ENCODE measurements around the gene PHACTR3. TPM values are rescaled to one million over a fixed set of nuclear protein-coding genes. Genes with fewer than 3 reads are reported as not detected.

PHACTR3 gene
- total RNA-seq, 1 experiment from 2014 or later, result not detected

- H2AK5ac ChIP-seq (ENCODE audit: insufficient read length, low read length), result no peak overlapping the region
- H2BK12ac ChIP-seq (ENCODE audit: insufficient read length, low read depth, low read length), result no peak overlapping the region
- H3K79me2 ChIP-seq (ENCODE audit: insufficient read depth, low read length), result no peaks in the 10 kb centered on the region
- no peaks in the 10 kb centered on the region for H3K79me1 ChIP-seq (ENCODE audit: insufficient read depth, low read depth, low read length, poor library complexity, severe bottlenecking)
- Mint-ChIP-seq H3K27me3 (ENCODE audit: low read depth) (peaks cover 16% of the 10 kb centered on the region), H3K4me3 (no peak overlapping the region), H3K4me1 (peaks cover 0 to 5% of the 10 kb centered on the region in 2 experiments; a peak in 2 of 4 replicates), H3K27ac (no peak overlapping the region), H3K9me3 (peaks cover 0 to 29% of the 10 kb centered on the region in 2 experiments; a peak in 2 of 5 replicates), H3K36me3 (ENCODE audit: insufficient read depth in 1 of 3, low read depth in 3 of 3) (no peaks in the 10 kb centered on the region)
- DNase-seq, result no peak
- H3K9ac ChIP-seq (ENCODE audit: extremely low read depth, insufficient read length, low read length), result no peak overlapping the region
- H3K4me1 ChIP-seq (ENCODE audit: insufficient read depth, low read length), result no peaks in the 10 kb centered on the region
- no peak overlapping the region for H3T11ph ChIP-seq (ENCODE audit: low read length)
- H4K91ac ChIP-seq (ENCODE audit: insufficient read length, low read depth, low read length), result no peak overlapping the region
- no peak overlapping the region for H3K23ac ChIP-seq (ENCODE audit: insufficient read length, low read depth, low read length)
- H3K4me2 ChIP-seq (ENCODE audit: insufficient read depth, insufficient read length, low read length), result no peak overlapping the region
- H3K18ac ChIP-seq (ENCODE audit: insufficient read length, low read depth, low read length), result no peak overlapping the region
- no peaks in the 10 kb centered on the region for H3K23me2 ChIP-seq (ENCODE audit: insufficient read length, low read depth, low read length, poor library complexity, severe bottlenecking)
- TF ChIP-seq, protein P1, sequence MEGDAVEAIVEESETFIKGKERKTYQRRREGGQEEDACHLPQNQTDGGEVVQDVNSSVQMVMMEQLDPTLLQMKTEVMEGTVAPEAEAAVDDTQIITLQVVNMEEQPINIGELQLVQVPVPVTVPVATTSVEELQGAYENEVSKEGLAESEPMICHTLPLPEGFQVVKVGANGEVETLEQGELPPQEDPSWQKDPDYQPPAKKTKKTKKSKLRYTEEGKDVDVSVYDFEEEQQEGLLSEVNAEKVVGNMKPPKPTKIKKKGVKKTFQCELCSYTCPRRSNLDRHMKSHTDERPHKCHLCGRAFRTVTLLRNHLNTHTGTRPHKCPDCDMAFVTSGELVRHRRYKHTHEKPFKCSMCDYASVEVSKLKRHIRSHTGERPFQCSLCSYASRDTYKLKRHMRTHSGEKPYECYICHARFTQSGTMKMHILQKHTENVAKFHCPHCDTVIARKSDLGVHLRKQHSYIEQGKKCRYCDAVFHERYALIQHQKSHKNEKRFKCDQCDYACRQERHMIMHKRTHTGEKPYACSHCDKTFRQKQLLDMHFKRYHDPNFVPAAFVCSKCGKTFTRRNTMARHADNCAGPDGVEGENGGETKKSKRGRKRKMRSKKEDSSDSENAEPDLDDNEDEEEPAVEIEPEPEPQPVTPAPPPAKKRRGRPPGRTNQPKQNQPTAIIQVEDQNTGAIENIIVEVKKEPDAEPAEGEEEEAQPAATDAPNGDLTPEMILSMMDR (conservative IDR thresholded peaks at IDR 0.05), result no peak
- no peak overlapping the region for H4K8ac ChIP-seq (replicated peaks; ENCODE audit: insufficient read length, low read depth, low read length)
- no peak overlapping the region for H3K27ac ChIP-seq (ENCODE audit: insufficient read length, low read depth, low read length)
- no peak overlapping the region for H2BK15ac ChIP-seq (ENCODE audit: low read depth, low read length)
- no CpG with 5 or more reads among the region's 12 CpGs for WGBS (ENCODE audit: extremely low coverage, insufficient read length, low lambda C conversion rate)
- no peak overlapping the region for H4K5ac ChIP-seq (ENCODE audit: insufficient read length, low read depth, low read length)
- no peaks in the 10 kb centered on the region for H4K20me1 ChIP-seq (ENCODE audit: control insufficient read depth, insufficient read depth, insufficient read length)
- no peak overlapping the region for H2BK20ac ChIP-seq (ENCODE audit: low read depth, low read length, poor library complexity, severe bottlenecking)
- H3K56ac ChIP-seq (ENCODE audit: insufficient read length, low read depth, low read length), result no peak overlapping the region
- H3K27me3 ChIP-seq (ENCODE audit: insufficient read depth, low read length), result peaks cover 2% of the 10 kb centered on the region; the same call in 1 of the 2 replicates
- H3K14ac ChIP-seq (ENCODE audit: insufficient read depth, low read length), result no peak overlapping the region
- H2BK5ac ChIP-seq (ENCODE audit: insufficient read length, low read length), result no peak overlapping the region
- no peak overlapping the region for H2BK120ac ChIP-seq (ENCODE audit: low read depth, low read length, poor library complexity, severe bottlenecking)
- no peak overlapping the region for H2AFZ ChIP-seq (ENCODE audit: low read length)
- no peak overlapping the region for H3K4ac ChIP-seq (ENCODE audit: low read depth, low read length)
- H3K9me3 ChIP-seq (ENCODE audit: control insufficient read depth, low read depth, low read length), result no peaks in the 10 kb centered on the region
Observed at GRCh38 chr20:59564171-59564570, 40.2 kb upstream of the PHACTR3 start.

Data from H9 (cell line).